GM23338 (cell line): ENCODE measurements around the gene CDKL1. TPM values are rescaled to one million over a fixed set of nuclear protein-coding genes. Genes with fewer than 3 reads are reported as not detected.

Experiments used
- ATAC-seq: fragments of 200-7000 bp; cut with Tn5 transposase; 3 replicates; pipeline ENCODE4 v1.9.1; 2020
- DNase-seq: peaks from one replicate; pipeline ENCODE4 v3.0.0-alpha.2; 2015; ENCODE audit warnings: low spot score
- H2AFZ ChIP-seq: fragments of 200-600 bp; sonication (generic); 2 replicates; pipeline ENCODE4 v1.8.0; 2016; ENCODE audit warnings: antibody characterized with exemption, mild to moderate bottlenecking, moderate library complexity
- H3F3A ChIP-seq: fragments of 200-600 bp; sonication (generic); replicated peaks from 2 replicates; pipeline ENCODE4 v1.8.0; 2017; ENCODE audit warnings: antibody characterized with exemption, mixed run types, low read depth
- H3K27ac ChIP-seq: fragments of 200-600 bp; sonication (generic); 2 replicates; pipeline ENCODE4 v1.6.1; 2016; ENCODE audit warnings: low read depth
- H3K27me3 ChIP-seq: fragments of 200-600 bp; sonication (generic); 2 replicates; pipeline ENCODE4 v1.8.0; 2016; ENCODE audit warnings: mild to moderate bottlenecking, mixed run types, moderate library complexity; ENCODE audit not compliant: insufficient read depth
- H3K36me3 ChIP-seq: fragments of 200-600 bp; sonication (generic); 2 replicates; pipeline ENCODE4 v1.8.0; 2016; ENCODE audit warnings: mild to moderate bottlenecking; ENCODE audit not compliant: insufficient read depth
- H3K4me1 ChIP-seq: fragments of 200-600 bp; sonication (generic); 2 replicates; pipeline ENCODE4 v1.8.0; 2016; ENCODE audit warnings: mild to moderate bottlenecking, moderate library complexity; ENCODE audit not compliant: insufficient read depth
- H3K4me2 ChIP-seq: fragments of 200-600 bp; sonication (generic); 2 replicates; pipeline ENCODE4 v1.7.1; 2017; ENCODE audit warnings: mixed run types
- H3K4me3 ChIP-seq: fragments of 200-600 bp; sonication (generic); 2 replicates; pipeline ENCODE4 v1.6.1; 2016; ENCODE audit warnings: mixed run types
- H3K79me2 ChIP-seq: fragments of 200-600 bp; sonication (generic); replicated peaks from 2 replicates; pipeline ENCODE4 v1.8.0; 2017; ENCODE audit warnings: mild to moderate bottlenecking; ENCODE audit not compliant: insufficient read depth
- H3K9me2 ChIP-seq: fragments of 200-600 bp; sonication (generic); 2 replicates; pipeline ENCODE4 v1.8.0; 2017; ENCODE audit not compliant: insufficient read depth
- H4K20me1 ChIP-seq: fragments of 200-600 bp; sonication (generic); replicated peaks from 2 replicates; pipeline ENCODE4 v1.8.0; 2017; ENCODE audit warnings: mild to moderate bottlenecking; ENCODE audit not compliant: insufficient read depth
- H3K27ac Mint-ChIP-seq: 2 replicates; pipeline ENCODE4 v1.8.0; 2020; ENCODE audit warnings: inconsistent platforms, mild to moderate bottlenecking, moderate library complexity, mixed read lengths
- H3K27me3 Mint-ChIP-seq: 3 replicates; pipeline ENCODE4 v1.8.0; 2022; ENCODE audit warnings: low read depth, mild to moderate bottlenecking, moderate library complexity, mixed read lengths, inconsistent platforms; ENCODE audit not compliant: insufficient read depth, poor library complexity
- H3K36me3 Mint-ChIP-seq: 3 replicates; pipeline ENCODE4 v1.8.0; 2021; ENCODE audit warnings: low read depth, mild to moderate bottlenecking, inconsistent platforms, moderate library complexity, mixed read lengths
- H3K4me1 Mint-ChIP-seq: 3 replicates; pipeline ENCODE4 v1.8.0; 2020; ENCODE audit warnings: mild to moderate bottlenecking, inconsistent platforms, mixed read lengths
- H3K4me3 Mint-ChIP-seq: 3 replicates; pipeline ENCODE4 v1.8.0; 2021; ENCODE audit warnings: moderate library complexity, mild to moderate bottlenecking, inconsistent platforms, mixed read lengths
- H3K9me3 Mint-ChIP-seq: 3 replicates; pipeline ENCODE4 v1.8.0; 2020; ENCODE audit warnings: moderate library complexity, mild to moderate bottlenecking, inconsistent platforms, mixed read lengths
- CREB1 ChIP-seq: fragments of 250-450 bp; sonication (Bioruptor Pico); IDR thresholded peaks from 2 replicates; pipeline ENCODE4 v1.5.0; 2020; ENCODE audit warnings: low read depth, mild to moderate bottlenecking, moderate library complexity
- CTCF ChIP-seq, 2 experiments: fragments of 200-600 bp in 1 of 2; sonication (generic) in 1 of 2; conservative IDR thresholded peaks; 2 replicates each; pipeline versions ENCODE4 v1.5.1 to v1.6.1; 2016 to 2017; ENCODE audit warnings: antibody characterized with exemption in 2 of 2, low read depth in 2 of 2, mild to moderate bottlenecking in 2 of 2, moderate library complexity in 1 of 2
- ETS1 ChIP-seq: IDR thresholded peaks from 2 replicates; pipeline ENCODE4 v1.6.1; 2016; ENCODE audit warnings: antibody characterized with exemption
- EZH2 ChIP-seq: fragments of 200-600 bp; sonication (generic); IDR thresholded peaks from one replicate; pipeline ENCODE4 v1.8.0; 2017; ENCODE audit warnings: antibody characterized with exemption, mild to moderate bottlenecking, low read depth; ENCODE audit not compliant: unreplicated experiment
- JUNB ChIP-seq: IDR thresholded peaks from one replicate; pipeline ENCODE4 v1.6.1; 2016; ENCODE audit warnings: antibody characterized with exemption; ENCODE audit not compliant: unreplicated experiment
- POLR2AphosphoS5 ChIP-seq: IDR thresholded peaks from 2 replicates; pipeline ENCODE4 v1.6.1; 2016; ENCODE audit warnings: antibody characterized with exemption, low read depth
- STAT1 ChIP-seq: IDR thresholded peaks from one replicate; pipeline ENCODE4 v1.6.1; 2016; ENCODE audit warnings: antibody characterized with exemption; ENCODE audit not compliant: unreplicated experiment
- ZNF331 ChIP-seq: fragments of 250-450 bp; sonication (Bioruptor Pico); IDR thresholded peaks from 2 replicates; pipeline ENCODE4 v1.5.0; 2020; ENCODE audit warnings: low read depth, mild to moderate bottlenecking, moderate library complexity
- ZNF462 ChIP-seq: fragments of 250-450 bp; sonication (Bioruptor Pico); IDR thresholded peaks from 2 replicates; pipeline ENCODE4 v1.5.0; 2020; ENCODE audit warnings: mild to moderate bottlenecking, moderate library complexity
- polyA plus RNA-seq: library from polyadenylated mRNA; unstranded; fragments of >200 nt; fragmentation: Nextera tagmentation; extraction: Ambion mirVana; gene quantifications from 2 replicates; pipeline ENCODE4 v1.2.1, GENCODE V29; 2016
- total RNA-seq: library from RNA; depleted of rRNA; stranded (reverse); fragments of >200 nt; shearing (Covaris generic); gene quantifications from 2 replicates; pipeline ENCODE4 v1.2.3, GENCODE V29; 2014

The CDKL1 gene
- total and polyA plus RNA-seq, 2 experiments from 2014 or later = 0.52 TPM

- no peaks in the 10 kb centered on the region for H3K9me3 Mint-ChIP-seq
- H3K27me3 Mint-ChIP-seq = peaks cover 3% of the 10 kb centered on the region
- no peak for TF ChIP-seq ZNF462
- TF ChIP-seq CREB1 (CRISPR knock-in tag) = no peak
- TF ChIP-seq EZH2 = no peak
- no peak for TF ChIP-seq ETS1
- TF ChIP-seq STAT1 = no peak
- no peak for TF ChIP-seq CTCF (conservative IDR thresholded peaks at IDR 0.05; ENCODE audit: low read depth in 2 of 2)
- TF ChIP-seq POLR2AphosphoS5 = no peak
- no peak for TF ChIP-seq JUNB
- no peak for TF ChIP-seq ZNF331 (CRISPR knock-in tag)
- Histone ChIP-seq H4K20me1 (no peaks in the 10 kb centered on the region), H3K9me2 (no peaks in the 10 kb centered on the region), H3K4me2 (no peak overlapping the region), H2AFZ (no peak overlapping the region), H3K36me3 (no peaks in the 10 kb centered on the region), H3K4me1 (no peaks in the 10 kb centered on the region), H3K27ac (no peak overlapping the region), H3K79me2 (no peaks in the 10 kb centered on the region), H3K27me3 (no peaks in the 10 kb centered on the region), H3F3A (no peaks in the 10 kb centered on the region), H3K4me3 (no peak overlapping the region)
- H3K36me3 Mint-ChIP-seq = no peaks in the 10 kb centered on the region
- no peak overlapping the region for H3K27ac Mint-ChIP-seq
- ATAC-seq = no peak
- no peak for DNase-seq
- H3K4me1 Mint-ChIP-seq = no peaks in the 10 kb centered on the region
- no peak overlapping the region for H3K4me3 Mint-ChIP-seq
These were observed 20.9 kb downstream of the CDKL1 start for GRCh38 chr14:50375760-50376159.
